ENCODE data around the gene ADD2.

Gene ADD2

DNA sequence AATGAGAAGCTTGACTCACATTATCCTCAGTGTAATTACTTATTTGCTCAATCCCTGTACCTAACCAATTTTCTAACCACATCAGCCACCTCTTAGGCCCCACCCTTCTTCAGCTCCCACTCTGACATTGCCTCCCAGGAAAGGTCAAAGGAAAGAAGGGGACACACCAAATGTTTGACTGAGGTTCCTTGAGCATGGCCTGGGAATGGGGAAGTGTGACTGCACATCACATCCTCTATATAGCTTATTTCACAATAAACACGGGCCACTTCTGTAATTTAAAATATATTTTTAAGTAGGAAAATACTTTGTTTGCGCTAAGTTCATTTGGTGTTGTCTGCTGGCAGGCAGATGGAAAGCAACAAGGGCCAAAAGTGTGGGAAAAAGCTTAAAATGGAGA is 25.4 kb upstream of the ADD2 start:
- H3K27ac ChIP-seq: no peak overlapping the region
- H3K36me3 ChIP-seq (ENCODE audit: insufficient read depth, low read length): no peaks in the 10 kb centered on the region
- no peak for DNase-seq (ENCODE audit: low read depth, low spot score)
- H3K9me3 ChIP-seq (ENCODE audit: low read depth, low read length): no peaks in the 10 kb centered on the region
- TF ChIP-seq POLR2AphosphoS5 (IDR thresholded peaks at IDR 0.05; ENCODE audit: borderline replicate concordance, low read depth, low read length): no peak
- TF ChIP-seq FOXP2 (optimal IDR thresholded peaks at IDR 0.05; ENCODE audit: control extremely low read depth, extremely low read length, insufficient read depth): no peak
- TF ChIP-seq EZH2 (IDR thresholded peaks at IDR 0.05): no peak
- no peak overlapping the region for H3K4me3 ChIP-seq
- no peak overlapping the region for H3K9ac ChIP-seq (ENCODE audit: insufficient read length)

DNA sequence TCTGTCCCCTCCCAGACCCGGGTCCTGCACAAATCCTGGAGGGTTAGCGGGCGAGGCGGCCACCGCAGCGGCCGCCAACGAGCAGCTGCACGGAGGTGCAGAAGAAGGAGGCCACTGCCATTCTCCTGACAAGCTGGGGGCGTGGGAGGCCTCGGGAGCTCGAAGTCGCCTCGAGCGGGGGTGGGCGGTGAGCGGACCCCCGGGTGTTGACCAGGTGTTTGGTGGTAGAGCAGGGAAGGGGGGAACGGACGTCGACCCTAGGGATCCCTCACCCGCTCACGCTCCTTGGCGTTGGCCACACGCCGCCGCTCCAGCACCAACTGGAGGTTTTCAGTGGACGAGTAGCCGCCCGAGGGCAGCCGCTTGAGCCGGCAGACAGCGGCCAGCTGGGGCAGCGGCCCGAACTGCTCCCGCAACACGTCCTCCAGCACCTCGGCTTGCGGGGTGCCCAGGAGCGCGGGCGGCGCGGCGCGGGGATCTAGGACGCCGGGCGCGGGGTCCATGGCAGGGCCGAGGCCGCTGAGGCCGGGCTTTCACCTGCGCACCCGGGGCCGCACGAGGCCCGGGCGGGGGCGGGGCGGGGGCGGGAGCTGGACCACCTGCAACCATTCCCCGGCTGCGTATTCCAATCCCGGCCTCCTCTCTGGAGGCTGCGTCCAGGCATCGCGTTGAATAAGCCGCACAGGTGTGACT is 22.3 kb upstream of the ADD2 start, which contains the start of gene FIGLA:
Gene FIGLA, minus strand, starts transcription at position 508 of the 693 bp plus-strand sequence. Its CDS starts 5 bp downstream, at position 503.
- peak within 1 kb of the TSS; percentile 55 for H3K4me3 ChIP-seq
- H3K36me3 ChIP-seq (ENCODE audit: insufficient read depth, low read length): no peaks in the 10 kb centered on the region
- H3K9me3 ChIP-seq (ENCODE audit: low read depth, low read length): no peaks in the 10 kb centered on the region
- TF ChIP-seq POLR2AphosphoS5 (IDR thresholded peaks at IDR 0.05; ENCODE audit: borderline replicate concordance, low read depth, low read length) (no peak), EZH2 (IDR thresholded peaks at IDR 0.05) (peak; percentile 83), FOXP2 (optimal IDR thresholded peaks at IDR 0.05; ENCODE audit: control extremely low read depth, extremely low read length, insufficient read depth) (no peak)
- H3K27ac ChIP-seq: no peak within 1 kb of the TSS
- H3K9ac ChIP-seq (ENCODE audit: insufficient read length): no peak within 1 kb of the TSS
- no peak for DNase-seq (ENCODE audit: low read depth, low spot score)

GRCh38 chr2:70789304-70790135 is 21.5 kb upstream of the ADD2 start:
- DNase-seq (ENCODE audit: low read depth, low spot score): peak; percentile 6
- no peak for TF ChIP-seq FOXP2 (optimal IDR thresholded peaks at IDR 0.05; ENCODE audit: control extremely low read depth, extremely low read length, insufficient read depth)
- TF ChIP-seq EZH2 (IDR thresholded peaks at IDR 0.05): no peak
- no peak for TF ChIP-seq POLR2AphosphoS5 (IDR thresholded peaks at IDR 0.05; ENCODE audit: borderline replicate concordance, low read depth, low read length)
- H3K9ac ChIP-seq (ENCODE audit: insufficient read length): no peak overlapping the region
- no peaks in the 10 kb centered on the region for H3K9me3 ChIP-seq (ENCODE audit: low read depth, low read length)
- peak overlapping the region; percentile 55 for H3K4me3 ChIP-seq
- H3K27ac ChIP-seq: no peak overlapping the region
- H3K36me3 ChIP-seq (ENCODE audit: insufficient read depth, low read length): no peaks in the 10 kb centered on the region

- H3K4me3 ChIP-seq: no peak overlapping the region
These were observed 17.3 kb upstream of the ADD2 start for GRCh38 chr2:70785137-70785911.

GRCh38 chr2:70784320-70784719 is 16.3 kb upstream of the ADD2 start:
- H3K9ac ChIP-seq (ENCODE audit: insufficient read length): no peak overlapping the region
- TF ChIP-seq EZH2 (IDR thresholded peaks at IDR 0.05): no peak
- no peak for TF ChIP-seq FOXP2 (optimal IDR thresholded peaks at IDR 0.05; ENCODE audit: control extremely low read depth, extremely low read length, insufficient read depth)
- TF ChIP-seq POLR2AphosphoS5 (IDR thresholded peaks at IDR 0.05; ENCODE audit: borderline replicate concordance, low read depth, low read length): no peak
- H3K36me3 ChIP-seq (ENCODE audit: insufficient read depth, low read length): no peaks in the 10 kb centered on the region
- no peaks in the 10 kb centered on the region for H3K9me3 ChIP-seq (ENCODE audit: low read depth, low read length)
- no peak overlapping the region for H3K27ac ChIP-seq
- no peak for DNase-seq (ENCODE audit: low read depth, low spot score)
- no peak overlapping the region for H3K4me3 ChIP-seq

More at GRCh38 chr2:70785137-70785911, 17.3 kb upstream of the ADD2 start:
- H3K36me3 ChIP-seq (ENCODE audit: insufficient read depth, low read length): no peaks in the 10 kb centered on the region
- H3K27ac ChIP-seq: no peak overlapping the region
- H3K9me3 ChIP-seq (ENCODE audit: low read depth, low read length): no peaks in the 10 kb centered on the region
- DNase-seq (ENCODE audit: low read depth, low spot score): no peak
- TF ChIP-seq POLR2AphosphoS5 (IDR thresholded peaks at IDR 0.05; ENCODE audit: borderline replicate concordance, low read depth, low read length): no peak
- no peak overlapping the region for H3K9ac ChIP-seq (ENCODE audit: insufficient read length)

DNA sequence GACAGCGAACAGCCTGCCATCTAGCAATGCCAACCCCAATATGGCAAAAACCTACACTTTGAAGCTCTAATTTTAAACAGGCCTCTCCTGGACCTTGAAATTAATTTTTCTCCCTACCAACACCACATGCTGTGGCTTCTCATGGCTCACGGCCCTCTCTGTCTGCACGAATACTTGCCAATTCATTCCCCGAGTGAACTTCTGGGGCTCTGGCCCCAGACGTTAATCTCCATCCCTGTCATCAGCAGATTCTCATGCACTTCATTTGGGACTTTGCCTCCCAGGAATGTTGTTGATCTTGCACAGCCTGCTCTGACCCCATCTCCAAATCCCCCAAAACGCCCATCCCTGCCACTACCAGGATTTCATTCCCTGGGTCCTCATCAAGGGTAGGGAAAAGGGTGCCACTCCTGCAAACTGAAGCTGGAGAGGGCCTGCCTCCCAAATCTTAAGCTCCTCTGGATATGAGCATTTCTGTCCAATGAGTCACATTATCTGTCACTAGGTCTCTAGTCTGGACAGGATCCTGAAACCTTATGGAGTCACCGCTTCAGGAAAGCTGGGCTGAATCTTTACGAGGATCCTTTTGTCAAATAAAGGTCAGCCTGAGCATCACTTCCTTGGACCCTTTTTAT is 12.0 kb upstream of the ADD2 start:
- Histone ChIP-seq H3K36me3 (ENCODE audit: insufficient read depth, low read length) (no peaks in the 10 kb centered on the region), H3K9ac (ENCODE audit: insufficient read length) (no peak overlapping the region), H3K27ac (no peak overlapping the region), H3K9me3 (ENCODE audit: low read depth, low read length) (no peaks in the 10 kb centered on the region), H3K4me3 (no peak overlapping the region)
- no peak for TF ChIP-seq FOXP2 (optimal IDR thresholded peaks at IDR 0.05; ENCODE audit: control extremely low read depth, extremely low read length, insufficient read depth)
- TF ChIP-seq POLR2AphosphoS5 (IDR thresholded peaks at IDR 0.05; ENCODE audit: borderline replicate concordance, low read depth, low read length): no peak
- TF ChIP-seq EZH2 (IDR thresholded peaks at IDR 0.05): no peak
- DNase-seq (ENCODE audit: low read depth, low spot score): no peak

DNA sequence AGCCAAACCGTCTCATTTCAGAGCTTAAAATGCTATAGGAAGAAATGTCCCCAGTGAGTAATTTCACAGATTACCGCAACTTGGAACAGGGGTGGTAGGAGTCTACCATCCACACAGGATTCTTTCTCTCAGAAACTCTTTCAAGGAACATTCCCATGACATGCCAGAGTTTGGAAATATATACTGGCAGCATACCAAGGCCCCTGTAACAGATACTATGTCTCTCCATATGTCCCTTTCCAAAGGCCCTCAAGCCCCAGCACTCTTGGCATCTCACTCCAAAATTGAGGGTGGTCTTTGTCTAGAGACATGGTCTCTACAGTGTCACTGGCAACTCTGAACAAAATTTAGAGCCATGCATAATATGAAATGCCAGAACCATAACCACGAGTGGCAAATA is 11.5 kb upstream of the ADD2 start:
- no peak for TF ChIP-seq POLR2AphosphoS5 (IDR thresholded peaks at IDR 0.05; ENCODE audit: borderline replicate concordance, low read depth, low read length)
- TF ChIP-seq EZH2 (IDR thresholded peaks at IDR 0.05): no peak
- TF ChIP-seq FOXP2 (optimal IDR thresholded peaks at IDR 0.05; ENCODE audit: control extremely low read depth, extremely low read length, insufficient read depth): no peak
- Histone ChIP-seq H3K9me3 (ENCODE audit: low read depth, low read length) (no peaks in the 10 kb centered on the region), H3K27ac (no peak overlapping the region), H3K4me3 (no peak overlapping the region), H3K9ac (ENCODE audit: insufficient read length) (no peak overlapping the region), H3K36me3 (ENCODE audit: insufficient read depth, low read length) (no peaks in the 10 kb centered on the region)
- no peak for DNase-seq (ENCODE audit: low read depth, low spot score)
